NCI-H2081 treated with DMSO at 0.1 percent for 48 hours (cell line): ENCODE results near the gene RAX2.

ENCODE experiments used
- DNase-seq: peaks from one replicate; lab custom pipeline; 2025; lab: John Stamatoyannopoulos, UW

Gene RAX2

GRCh38 chr19:3725640-3726310 lies 46.3 kb downstream of the RAX2 start:
- peak; percentile 4 for DNase-seq

GRCh38 chr19:3725121-3725520 lies 46.9 kb downstream of the RAX2 start:
- DNase-seq: no peak

- DNase-seq: no peak
Measured at GRCh38 chr19:3723883-3724282, 48.1 kb downstream of the RAX2 start.

GRCh38 chr19:3723110-3723488 lies 48.9 kb downstream of the RAX2 start:
- DNase-seq: no peak

GRCh38 chr19:3722443-3723109 lies 49.5 kb downstream of the RAX2 start:
- no peak for DNase-seq

GRCh38 chr19:3721887-3722442 lies 50.1 kb downstream of the RAX2 start:
- no peak for DNase-seq

GRCh38 chr19:3721131-3721886 lies 50.7 kb downstream of the RAX2 start:
- peak; percentile 41 for DNase-seq

- no peak for DNase-seq
Measured at GRCh38 chr19:3720349-3720917, 51.6 kb downstream of the RAX2 start.

- no peak for DNase-seq
Measured at GRCh38 chr19:3719868-3720267, 52.2 kb downstream of the RAX2 start.
